OCI-M2 (cell line): Measurements from ENCODE around the gene FAM168A.
"Not testable (repeated sequence)": the region's sequence is repeated elsewhere in the genome, so short reads cannot be mapped to it uniquely, and the experiment has no call there.

Experiments used
- DNase-seq: peaks from one replicate; lab custom pipeline; 2025; ENCODE audit not compliant: unreplicated experiment; lab: John Stamatoyannopoulos, UW

Gene FAM168A

DNA sequence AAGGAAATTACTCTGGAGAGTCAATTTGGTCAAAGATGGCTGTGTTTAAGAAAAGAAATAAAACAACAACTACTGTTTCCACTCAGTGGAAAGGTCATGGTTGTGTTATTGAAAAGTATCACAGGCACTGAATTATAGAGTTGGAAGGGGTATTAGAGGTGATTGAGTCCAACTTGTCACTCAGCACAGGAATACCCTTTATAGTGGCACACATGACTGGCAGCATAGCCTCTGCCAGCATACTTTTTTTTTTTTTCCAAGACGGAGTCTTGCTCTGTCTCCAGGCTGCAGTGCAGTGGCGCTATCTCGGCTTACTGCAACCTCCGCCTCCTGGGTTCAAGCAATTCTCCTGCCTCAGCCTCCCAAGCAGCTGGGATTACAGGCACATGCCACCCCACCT lies 161.1 kb downstream of the FAM168A start:
- DNase-seq = not testable (repeated sequence)

DNA sequence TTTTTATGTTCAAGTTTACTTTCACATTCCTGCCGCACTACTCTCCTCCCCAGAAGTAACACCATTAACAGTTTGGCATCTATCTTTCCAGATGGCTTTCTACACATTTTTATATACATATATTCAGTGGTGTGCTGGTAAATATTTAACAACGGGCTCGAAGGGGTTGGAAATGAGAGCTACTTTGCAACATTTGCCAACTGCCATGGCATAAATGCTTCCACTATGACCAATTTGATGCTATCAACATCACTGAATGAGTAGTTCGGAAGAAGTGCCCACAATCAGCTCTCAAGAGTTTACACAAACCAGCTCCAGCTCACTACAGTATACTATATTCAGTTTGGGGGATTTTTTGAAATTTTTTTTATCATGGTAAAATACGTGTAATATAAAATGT lies 166.5 kb downstream of the FAM168A start:
- DNase-seq = no peak

DNA sequence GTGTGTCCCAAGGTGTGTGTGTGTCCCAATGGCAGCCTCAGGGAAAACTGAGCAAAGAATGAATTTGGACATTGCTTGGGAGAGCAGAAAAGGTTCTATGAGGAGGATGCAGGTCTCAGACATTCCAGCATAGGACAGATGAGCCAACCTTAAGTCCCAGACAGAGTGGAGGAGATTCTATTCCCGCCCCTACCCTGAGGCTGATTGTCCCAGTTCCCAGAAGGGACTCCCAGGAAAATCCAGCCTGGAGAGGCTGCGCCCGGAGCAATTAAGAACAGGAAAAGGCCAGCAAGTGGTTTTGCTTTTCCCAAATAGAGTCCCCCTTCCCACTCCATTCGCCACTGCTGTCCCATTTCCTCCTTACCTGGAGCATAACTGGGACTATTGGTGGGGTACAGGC lies 167.6 kb downstream of the FAM168A start:
- no peak for DNase-seq

GRCh38 chr11:73429121-73429750 lies 168.7 kb downstream of the FAM168A start:
- DNase-seq = no peak

DNA sequence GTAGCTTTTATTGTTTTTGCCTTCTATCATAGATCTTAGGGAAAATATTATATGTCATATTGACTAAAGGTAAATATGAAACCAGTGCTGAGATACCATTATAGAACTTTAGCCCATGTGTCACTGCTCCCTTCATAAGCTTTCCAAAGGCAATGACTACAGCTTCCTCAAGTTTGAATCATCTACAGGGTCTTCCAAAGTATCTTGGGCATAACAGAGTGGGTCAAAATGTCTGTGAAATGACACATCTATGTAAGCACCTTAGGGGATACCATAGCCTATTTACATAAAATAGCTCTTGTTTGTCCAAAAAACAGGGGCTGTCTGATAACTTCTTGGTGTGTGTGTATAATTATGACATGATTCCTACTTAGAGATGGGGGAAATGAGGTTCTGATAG lies 169.2 kb downstream of the FAM168A start:
- DNase-seq = no peak

DNA sequence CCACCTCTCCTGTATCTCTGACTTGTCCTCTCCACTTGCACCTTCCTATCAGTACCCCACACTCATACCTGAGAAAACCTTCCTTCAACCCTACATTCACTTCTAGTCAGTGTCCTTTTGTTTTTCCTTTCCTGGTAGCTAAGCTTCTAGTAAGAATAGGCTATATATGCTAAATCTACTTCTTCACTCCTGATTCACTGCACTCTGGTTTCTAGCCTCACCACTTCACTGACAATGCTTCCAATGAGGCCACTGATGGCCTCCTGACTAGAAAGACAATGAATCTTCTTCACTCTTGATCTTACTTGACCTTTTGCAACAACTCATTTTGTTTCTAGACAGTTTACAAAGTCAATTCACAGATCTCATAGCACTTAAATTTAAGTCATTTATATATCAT lies 169.7 kb downstream of the FAM168A start:
- DNase-seq = no peak

DNA sequence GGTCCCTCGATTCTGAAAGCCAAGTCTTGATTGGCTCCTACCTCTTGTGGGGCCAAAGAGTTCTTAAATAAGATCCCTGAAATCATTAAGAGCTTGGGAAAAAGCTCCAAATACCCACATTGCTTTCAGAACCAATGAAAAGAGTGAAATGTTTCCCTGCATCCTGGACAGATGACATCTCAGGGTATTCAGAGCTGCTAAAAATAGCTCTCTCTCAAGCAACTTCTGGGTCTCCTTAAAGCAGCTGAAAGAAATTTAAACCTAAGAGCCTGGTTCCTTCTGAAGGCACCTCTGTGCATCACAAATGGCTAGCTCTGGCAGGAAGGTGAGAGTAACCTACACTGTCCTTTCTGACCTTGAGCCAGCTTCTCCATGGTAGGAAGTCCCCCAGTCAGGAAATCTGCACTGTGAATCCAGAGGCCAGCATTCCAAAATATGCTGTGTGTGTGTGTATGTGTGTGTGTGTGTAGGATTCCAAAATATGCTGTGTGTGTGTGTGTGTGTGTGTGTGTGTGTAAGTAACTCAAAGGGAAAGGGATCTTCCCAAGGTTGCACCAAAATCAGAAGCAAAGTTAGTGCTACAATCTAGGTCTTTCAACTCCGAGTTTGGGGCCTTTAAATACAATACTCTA lies 171.6 kb downstream of the FAM168A start:
- DNase-seq = no peak

DNA sequence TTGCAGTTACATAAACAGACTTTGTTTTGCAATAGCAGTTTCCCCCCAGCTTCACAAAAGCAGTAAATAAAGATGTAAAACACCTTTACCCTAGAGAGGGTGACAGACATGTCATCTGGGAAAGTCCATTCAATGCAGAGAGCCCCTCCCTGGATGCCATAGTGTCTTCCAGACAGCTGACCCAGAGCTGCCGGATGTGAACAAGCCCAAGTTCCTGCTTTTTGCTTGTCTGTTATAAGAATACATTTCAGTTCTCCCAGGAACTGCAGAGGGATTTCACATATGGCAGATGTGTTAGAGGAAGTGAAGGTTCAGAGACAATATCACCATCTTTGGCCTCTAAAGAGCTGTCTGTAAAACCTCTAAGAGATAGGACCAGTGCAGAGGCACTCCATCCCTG lies 172.8 kb downstream of the FAM168A start:
- no peak for DNase-seq

GRCh38 chr11:73423506-73423905 lies 174.4 kb downstream of the FAM168A start:
- DNase-seq = no peak

DNA sequence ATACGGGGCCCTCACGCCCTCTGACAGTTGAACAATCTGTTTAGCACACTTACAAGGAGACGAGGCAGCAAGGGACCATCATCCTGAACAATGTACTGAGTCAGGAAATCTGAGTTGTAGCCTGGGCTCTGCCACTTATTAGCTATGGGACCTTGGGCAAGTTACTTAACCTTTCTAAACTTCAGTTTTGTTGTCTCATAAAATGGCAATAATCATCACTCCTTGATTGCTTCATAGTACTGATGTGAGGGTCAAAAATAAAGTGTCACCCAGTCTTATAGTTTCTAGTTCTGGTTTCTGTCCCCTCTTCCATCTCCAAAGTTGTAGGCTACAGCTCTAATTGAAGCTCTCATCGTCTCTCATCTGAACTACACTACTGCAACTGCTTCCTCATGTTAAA lies 175.0 kb downstream of the FAM168A start:
- DNase-seq = no peak

DNA sequence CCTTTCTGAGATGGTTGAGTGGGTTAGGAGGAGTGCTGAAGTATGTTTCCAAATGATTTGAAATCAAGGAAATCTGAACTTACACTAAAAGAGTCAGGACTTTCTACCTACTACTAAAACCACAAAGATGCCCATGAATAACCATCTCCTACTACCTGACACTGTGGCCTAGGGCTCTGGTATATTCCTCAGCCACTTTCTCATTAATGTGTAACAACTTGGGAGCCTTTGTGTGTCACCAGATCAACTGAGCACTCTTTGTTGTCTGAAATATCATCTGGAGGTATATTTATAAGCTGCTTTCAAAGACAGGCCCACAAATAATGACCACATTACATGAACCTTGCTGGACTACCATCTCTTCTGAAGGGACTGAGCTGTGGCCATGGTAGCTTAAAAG lies 177.8 kb downstream of the FAM168A start:
- DNase-seq = no peak

GRCh38 chr11:73416786-73417185 lies 181.1 kb downstream of the FAM168A start:
- DNase-seq = no peak

DNA sequence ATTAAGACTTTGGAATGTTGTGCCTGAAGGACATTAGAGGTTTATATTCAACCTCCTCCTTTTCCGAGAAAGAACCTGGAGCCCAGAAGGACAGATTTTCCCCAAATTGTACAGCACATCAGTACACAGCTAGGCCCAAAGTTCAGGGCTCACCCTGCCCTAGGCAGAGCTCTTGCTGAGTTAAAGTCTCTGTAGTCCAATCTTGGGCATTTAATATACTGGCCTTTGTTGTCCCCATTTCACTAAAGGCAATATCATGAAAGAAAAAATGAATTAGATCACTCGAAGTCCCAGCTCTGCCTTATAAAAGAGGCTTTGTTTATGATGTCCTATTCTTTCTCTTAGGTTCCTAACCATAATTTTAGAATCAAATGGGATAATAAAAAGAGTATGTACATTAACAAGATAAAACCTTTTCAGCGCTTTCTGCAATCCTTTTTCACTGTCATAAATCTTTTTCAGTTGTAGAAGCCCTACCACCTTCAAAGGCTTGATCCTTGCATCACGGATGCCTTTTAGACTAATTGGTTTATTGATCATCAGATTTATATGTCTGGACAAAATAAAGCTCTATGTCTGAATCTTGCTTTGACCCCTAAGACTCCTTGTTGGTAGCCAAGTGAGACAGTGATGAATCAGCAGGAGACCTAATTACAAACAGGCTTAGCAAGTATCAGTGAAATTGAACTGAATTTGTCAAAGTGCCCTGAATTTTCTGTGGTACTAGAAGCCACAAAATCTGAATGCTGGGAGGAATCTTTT lies 181.9 kb downstream of the FAM168A start:
- DNase-seq = no peak

DNA sequence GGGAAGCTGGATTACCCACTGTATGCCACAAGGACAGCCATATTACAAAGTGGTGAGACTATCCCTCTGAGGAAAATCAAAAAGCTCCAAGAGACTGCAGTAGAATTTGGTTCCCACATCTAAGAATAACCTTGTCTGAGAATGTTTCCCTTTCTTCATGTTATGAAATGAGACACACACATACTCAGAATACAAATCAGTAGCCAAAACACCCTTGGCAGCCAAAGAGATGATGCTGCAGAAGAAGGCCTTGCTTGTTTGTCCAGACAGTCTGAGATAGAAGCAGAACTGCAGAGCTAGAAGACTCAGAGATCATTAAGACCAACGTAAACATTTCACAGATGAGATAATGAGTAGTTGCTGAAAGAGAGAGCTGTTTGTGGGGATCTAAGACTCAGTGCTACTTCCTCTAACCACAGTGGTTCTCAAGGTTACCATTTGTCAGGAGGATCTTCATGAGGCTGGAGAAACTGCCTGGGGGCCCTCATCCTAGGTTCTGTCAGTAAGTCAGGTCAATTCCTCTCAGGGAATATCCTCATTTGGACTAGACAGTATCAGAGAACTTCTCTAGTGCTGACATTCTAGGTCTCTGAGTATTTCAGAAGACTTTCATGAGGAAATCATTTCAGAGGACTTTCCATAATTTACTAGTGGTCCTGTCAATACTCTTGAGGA lies 182.8 kb downstream of the FAM168A start:
- DNase-seq = no peak

- no peak for DNase-seq
Observed at GRCh38 chr11:73413256-73413655, 184.7 kb downstream of the FAM168A start.

- DNase-seq = no peak
Observed at GRCh38 chr11:73412308-73412707, 185.6 kb downstream of the FAM168A start.

GRCh38 chr11:73411031-73411430 lies 186.9 kb downstream of the FAM168A start:
- no peak for DNase-seq

- DNase-seq = no peak
Observed at GRCh38 chr11:73410627-73411026, 187.3 kb downstream of the FAM168A start.

DNA sequence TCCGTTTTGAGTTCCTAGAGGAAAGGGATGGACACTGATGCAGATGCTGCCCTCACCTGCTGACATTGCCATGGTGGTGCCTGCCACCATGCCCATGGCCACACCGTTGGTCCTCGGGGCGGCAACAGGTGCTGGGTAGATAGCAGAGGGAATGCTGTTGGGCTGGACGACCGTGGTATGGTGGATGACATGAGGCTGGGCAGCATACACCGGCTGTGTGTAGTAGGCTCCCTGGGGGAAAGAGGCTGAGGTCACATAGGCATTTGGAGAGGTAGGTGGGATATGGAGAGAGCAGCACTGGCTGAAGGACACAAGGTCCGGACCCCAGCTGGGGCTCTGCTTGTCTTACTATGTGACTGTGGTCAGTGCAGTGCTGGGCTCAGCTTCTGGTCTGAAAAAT lies 188.5 kb downstream of the FAM168A start:
- DNase-seq = no peak

DNA sequence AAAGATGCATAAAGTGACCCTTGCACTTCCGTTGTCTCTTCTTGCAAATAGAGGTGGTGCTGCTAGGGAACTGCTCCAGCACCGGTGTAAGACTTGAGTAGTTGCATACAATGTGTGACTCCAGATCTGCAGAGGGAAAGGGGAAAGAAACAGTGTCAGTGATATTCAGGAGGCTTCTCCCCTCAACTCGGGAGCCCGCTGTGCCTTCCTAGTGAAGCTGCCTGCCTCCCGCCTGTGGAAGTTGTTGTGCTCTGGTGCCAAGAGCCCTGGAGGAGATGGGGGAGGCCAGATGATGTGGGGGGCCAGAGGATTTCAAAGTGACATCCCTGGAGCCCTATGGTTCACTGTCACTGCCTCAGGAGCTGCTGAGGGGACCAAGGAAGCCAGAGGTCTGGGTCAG lies 191.3 kb downstream of the FAM168A start:
- no peak for DNase-seq

DNA sequence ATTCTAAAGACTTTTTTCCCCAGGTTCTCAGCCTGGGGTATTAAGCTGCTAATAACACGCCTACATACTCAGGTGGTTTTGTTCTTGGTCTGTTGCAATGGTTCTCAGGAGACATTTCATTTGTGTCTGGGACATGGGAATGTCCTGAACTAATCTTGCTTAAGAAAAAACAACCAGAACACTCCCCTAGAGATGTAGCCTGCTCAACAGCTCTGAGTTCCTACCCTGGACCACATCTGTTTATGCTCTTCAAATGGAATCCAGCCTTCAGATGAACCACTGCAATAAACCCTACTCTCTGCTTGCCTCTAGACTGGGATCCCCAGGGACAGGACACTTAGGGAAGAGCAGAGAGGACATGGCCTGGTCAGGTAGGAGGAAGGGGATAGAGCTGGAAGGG lies 191.8 kb downstream of the FAM168A start:
- DNase-seq = no peak

- DNase-seq = no peak
Observed at GRCh38 chr11:73405146-73405510, 192.8 kb downstream of the FAM168A start.
